Measurements from ENCODE around the gene PNLDC1.
A peak's percentile ranks its signal among the peaks of the same experiment; 100 is the strongest.

PNLDC1 gene

DNA sequence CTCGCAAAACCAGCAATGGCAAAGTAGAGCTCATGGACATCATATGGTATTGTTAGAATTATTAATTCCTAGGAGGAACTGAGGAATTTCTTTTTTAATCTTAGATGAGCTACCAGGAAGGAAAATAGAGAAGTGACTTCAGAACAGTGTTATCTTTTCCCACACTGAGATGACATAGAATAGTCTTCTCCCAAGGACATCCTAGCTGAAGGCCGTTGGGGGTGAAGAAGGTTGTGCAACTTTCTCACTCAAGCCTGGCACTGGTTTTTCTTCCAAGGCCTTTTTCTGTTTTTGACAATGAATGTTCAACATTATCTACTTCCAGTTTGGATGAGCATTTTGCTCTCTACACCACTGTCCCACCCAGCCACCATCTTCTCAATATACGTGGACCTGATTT, 54.9 kb downstream of the PNLDC1 start:
- no peak for DNase-seq

DNA sequence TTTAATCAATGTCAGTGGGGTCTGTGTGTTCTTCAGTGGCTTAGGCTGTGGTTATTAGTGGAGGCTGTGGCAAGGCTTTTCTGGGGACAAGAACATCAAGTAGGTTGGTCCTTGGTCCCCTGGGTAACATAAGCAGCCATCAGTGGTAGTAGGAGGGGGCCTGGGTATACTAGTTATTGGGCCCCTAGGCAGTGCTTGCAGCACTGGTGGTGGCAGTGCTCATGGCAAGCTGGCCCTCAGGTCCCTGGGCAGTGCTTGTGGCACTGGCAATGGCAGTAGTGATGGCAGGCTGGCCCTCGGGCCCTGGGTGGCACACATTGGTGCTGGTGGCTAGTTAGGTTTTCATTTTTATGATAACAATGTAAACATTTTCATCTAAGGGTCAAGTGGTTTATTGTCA, 58.2 kb downstream of the PNLDC1 start:
- no peak for DNase-seq

DNA sequence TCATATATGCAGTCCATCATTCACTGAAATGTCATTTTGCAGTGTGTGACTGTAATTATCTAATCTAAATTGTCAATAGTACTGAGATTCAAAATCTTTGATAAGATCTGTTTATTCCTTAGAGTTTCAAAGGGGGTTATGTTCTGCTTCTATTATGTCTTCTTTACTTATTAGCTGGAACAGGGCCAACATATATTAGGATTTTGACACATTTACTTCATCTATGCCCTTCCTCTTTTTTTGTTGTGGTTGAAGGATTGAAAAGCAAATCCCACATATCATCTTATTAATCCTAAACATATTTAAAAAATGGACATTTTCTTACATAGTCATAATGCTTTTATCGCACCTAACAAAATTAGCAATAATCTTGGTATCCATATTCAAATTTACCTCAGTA, 60.4 kb downstream of the PNLDC1 start:
- no peak for DNase-seq

DNA sequence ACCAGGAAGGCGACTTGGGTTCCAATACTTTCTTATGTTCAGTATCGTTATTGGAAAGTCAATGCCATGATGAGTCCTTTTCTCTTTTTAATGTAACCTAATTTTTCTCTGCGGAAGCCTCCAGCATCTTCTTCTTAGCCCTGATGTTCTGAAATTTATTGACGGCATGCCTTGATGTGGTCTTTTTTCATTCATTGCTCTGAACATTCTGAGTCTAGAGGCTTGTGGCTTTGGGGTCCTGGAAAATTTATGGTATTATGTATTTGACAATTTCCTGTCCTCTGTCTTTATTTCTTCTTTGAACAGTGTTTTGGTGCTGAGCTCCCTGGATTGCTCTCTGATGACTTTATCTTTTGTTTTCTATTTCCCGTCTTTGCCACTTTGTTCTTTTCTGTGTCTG, 62.0 kb downstream of the PNLDC1 start:
- DNase-seq: no peak

DNA sequence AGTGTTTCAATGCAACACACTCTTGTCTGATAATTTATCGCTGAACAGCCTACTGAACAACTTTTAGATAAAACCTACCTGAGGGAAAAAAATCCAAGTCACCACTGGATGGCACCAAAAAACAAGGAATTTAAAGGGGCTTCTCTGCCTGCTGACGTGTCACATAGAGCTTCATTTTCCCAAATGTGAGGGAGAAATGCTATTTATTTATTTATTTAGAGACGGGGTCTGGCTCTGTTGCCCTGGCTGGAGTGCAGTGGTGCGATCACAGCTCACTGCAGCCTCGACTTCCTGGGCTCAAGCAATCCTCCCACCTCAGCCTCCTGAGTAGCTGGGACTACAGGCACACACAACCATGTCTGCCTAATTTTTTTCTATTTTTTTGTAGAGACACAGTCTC, 63.3 kb downstream of the PNLDC1 start:
- DNase-seq: peak; percentile 29

DNA sequence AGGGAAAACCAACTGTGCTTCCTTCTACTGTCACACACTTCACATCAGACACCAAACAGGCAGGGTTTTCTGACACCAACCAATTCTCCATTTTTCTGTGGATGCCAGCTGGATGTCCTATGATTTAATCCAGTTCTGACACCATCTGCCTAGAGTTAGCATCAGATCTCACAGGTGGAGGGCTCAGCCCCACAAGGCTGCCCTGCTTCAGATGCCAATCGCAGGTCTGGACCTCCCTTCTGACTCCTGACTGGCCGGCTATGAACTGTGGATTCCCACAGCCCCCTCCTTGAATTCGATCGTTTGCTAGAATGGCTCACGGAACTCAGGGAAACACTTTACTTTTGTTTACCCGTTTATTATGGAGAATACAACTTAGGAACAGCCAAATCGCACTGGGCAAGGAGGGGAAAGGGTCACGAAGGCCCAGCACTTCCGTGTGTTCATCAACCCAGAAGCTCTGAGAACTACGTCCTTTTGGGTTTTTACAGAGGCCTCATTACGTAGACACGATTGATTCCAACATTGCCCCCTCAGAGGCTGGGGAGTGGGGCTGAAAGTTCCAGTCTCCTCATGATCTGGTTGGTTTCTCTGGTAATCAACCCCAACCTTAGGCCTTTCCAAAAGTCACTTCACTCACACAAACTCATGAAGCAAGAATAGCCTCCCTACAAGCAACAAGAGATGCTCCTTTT, 65.3 kb downstream of the PNLDC1 start:
- no peak for DNase-seq

DNA sequence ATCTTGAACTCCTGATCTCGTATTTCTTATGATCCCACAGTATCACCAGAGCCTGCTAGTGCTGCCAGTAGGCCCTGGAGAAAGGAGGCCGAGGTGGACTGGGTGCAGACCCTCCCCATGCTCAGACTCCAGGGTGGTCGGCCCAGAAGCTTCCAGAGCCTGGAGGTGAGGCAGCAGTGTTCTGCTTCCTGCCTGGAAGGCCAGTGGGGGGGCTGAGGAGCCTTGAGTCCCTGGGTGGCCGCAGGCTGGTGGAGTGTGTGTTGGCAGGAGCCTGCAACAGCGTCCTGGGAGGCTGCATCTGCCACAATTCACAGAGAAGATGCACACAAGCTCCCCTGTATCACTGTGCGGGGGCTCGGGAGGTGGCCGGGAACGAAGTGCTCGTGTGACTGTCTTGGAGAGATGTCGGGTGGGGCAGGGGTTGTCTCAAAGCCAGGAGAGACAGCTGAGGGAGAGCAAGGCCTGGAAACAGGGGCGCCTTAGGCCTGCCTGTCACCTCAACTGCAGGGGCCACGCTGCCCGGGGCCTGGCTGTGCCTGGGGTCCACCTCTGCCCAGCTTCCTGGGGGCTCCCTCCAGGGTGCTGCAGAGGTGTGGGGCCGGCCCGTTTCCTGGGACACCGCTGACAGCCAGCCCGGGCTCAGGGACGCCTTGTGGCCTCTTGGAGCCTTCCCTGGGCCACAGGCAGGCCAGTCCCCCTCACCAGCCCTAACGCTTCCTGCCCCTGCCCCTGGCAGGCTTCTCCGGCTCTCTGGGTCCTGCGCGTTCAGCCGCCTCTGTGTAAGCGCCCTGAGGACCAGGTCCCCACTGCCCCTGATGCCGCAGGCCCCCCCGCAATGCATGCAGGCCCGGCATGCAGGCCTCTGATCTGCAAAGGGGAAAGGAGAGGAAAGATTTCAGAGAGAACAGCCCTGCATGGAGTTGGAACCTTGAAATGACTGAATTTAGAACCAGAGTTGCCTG, 66.5 kb downstream of the PNLDC1 start:
- no peak for DNase-seq
